GM18867 (cell line): ENCODE results near the gene LCE2D.
"Not testable (repeated sequence)": the region's sequence is repeated elsewhere in the genome, so short reads cannot be mapped to it uniquely, and the experiment has no call there.

Experiments
- ATAC-seq: cut with Tn5 transposase; IDR thresholded peaks from one replicate; pipeline ENCODE4 v1.9.1; 2021; ENCODE audit warnings: mild to moderate bottlenecking, moderate library complexity; ENCODE audit not compliant: unreplicated experiment

LCE2D gene, protein sequence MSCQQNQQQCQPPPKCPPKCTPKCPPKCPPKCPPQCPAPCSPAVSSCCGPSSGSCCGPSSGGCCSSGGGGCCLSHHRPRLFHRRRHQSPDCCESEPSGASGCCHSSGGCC

DNA sequence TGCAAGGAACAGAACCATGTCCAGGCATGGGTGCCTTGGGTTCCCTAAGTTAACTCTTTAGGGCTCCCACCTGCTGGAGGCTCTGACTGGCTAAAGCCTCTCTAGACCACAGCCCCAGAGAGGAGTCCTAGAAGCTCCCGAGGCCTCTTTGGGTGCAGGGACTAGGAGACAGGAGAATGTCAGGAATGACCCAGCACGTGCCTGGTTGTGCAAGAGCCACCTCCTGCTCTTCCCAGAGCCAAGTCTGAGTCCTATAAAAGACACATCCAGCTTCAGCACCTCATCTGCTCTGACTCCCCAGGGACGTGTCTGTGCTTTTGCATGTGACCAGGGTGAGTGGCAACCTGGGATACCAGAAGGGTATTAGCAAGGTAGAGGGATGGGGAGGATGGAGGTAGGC, at the start of gene LCE2D:
LCE2D (plus strand) TSS at position 283 of the 400 bp plus-strand sequence. CDS start 726 bp downstream, outside the sequence.
- ATAC-seq = no peak

DNA sequence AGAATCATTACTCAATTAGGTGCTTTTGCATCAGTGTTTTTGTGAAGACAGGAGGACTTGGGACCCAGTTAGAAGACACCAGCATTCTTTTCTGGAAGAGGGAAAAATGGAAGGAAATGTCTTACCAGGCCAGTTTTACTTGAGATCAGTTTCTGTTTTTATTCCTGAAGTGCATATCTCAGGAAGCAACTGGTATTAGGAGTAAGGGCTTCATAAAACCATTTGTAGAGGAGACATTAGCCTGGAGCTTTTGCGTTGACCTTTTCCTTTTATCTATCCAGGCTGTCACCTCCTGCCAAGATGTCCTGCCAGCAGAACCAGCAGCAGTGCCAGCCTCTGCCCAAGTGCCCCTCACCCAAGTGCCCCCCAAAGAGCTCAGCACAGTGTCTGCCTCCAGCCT, 49.7 kb upstream of the LCE2D start, which contains the start of gene LCE3B:
LCE3B (plus strand) TSS at position 301 of the 400 bp plus-strand sequence; CDS start at position 301, 0 bp downstream.
- no peak for ATAC-seq

DNA sequence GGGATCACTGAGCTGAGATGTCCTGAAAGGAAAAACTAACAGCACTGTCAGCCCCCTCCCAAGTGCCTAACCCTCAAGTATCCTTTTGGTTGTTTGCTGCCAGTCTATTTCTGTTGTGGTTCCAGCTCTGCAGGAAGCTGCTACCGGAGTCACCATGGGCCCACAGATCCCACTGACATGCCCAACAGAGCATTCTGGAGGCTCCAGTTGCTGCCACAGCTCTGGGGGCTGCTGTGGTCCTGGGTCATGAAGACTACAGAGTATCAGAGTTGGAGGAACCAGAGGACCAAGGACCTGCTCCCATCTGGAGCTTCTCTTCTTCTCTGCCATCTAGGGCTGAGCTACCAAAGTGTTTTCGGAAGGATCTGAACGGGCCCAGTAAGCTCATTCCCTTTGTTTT, 41.2 kb upstream of the LCE2D start:
- ATAC-seq = no peak

DNA sequence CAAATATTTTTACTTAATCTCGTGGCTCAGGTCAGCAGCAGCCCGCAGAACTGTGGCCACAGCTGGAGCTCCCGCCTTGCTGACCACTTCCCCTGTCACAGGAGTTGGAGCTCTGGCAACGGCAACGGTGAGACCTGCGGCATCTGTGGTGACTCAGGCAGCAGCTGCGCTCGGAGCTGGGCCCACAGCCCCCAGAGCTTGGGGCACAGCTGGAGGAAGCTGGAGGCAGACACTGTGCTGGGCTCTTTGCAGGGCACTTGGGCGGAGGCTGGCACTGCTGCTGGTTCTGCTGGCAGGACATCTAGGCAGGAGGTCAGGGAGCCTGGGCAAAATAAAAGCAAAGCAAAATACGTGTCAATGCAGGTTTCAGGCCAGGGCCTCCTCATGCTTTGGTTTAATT, 40.4 kb upstream of the LCE2D start, which contains the start of gene LCE3A:
LCE3A (minus strand) TSS at position 301 of the 400 bp plus-strand sequence; CDS start at position 301, 0 bp downstream.
- ATAC-seq = no peak

DNA sequence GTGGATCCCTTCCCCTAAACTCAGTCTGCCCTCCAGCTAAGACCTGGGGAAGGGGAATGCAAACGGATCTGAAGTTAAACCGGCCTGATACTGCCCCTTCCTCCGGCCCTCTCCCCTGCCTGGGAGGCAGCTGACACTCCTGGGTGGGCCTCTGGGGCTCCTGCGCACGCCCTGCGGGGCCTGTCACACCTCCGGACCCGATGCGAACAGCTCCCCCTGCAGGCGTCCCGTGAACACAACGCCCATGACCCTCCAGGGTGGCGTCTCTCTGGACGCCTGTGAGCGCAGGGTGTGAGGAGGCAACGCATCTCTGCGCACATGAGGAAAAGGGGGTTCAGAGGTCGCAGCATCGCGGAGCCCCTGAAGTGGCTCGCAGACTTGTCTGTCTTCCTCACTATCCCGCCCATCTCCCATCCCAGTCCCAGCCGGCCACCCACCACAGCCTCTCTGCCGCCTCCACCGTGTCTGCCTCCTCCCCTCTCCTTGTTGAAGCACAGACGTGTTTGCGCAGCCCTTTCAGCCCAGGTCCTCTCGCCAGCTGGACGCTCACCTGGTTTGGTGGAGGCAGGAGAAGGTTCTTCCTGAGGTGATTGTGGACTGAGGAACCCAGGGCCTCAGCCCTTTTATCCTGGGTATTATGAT, 39.9 kb upstream of the LCE2D start:
- no peak for ATAC-seq

DNA sequence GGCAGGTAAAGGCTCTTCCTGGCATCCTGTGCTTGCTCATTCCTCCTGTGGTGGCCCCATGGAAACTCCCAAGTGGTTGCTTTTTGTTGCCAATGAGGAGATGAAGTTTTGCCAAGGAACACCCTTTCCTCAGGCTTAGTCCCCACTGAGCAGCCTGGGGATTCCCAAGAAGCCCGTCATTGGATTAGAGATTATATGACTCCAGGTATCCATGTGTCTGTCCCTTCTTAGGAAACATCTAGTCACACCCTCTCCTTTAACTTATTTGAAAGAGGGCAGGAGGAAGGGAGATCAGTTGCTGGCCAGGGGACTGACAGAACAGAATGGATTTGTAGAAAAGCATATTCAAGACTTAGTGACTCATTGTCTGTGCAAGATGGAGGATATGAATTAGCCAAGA, 36.4 kb upstream of the LCE2D start:
- ATAC-seq = no peak

DNA sequence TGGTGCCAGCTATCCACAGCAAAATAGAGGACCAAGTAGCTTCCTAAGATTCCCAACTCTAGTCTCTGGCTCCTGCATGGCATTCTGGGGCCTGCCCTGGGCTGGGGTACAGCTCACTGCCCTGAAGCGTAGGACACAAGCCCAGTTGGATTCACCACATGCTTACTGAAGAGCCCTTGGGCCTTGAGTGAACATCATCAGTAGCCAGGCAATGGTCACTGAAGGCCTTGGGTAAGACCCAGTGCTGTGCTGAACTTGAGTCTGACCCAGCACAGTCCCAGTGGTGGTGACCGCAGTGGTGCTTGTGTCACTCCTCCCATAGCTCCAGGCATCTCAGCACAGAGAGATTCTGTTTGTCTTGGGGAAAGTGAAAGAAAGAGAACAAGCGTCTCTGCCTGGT, 32.6 kb upstream of the LCE2D start:
- no peak for ATAC-seq

DNA sequence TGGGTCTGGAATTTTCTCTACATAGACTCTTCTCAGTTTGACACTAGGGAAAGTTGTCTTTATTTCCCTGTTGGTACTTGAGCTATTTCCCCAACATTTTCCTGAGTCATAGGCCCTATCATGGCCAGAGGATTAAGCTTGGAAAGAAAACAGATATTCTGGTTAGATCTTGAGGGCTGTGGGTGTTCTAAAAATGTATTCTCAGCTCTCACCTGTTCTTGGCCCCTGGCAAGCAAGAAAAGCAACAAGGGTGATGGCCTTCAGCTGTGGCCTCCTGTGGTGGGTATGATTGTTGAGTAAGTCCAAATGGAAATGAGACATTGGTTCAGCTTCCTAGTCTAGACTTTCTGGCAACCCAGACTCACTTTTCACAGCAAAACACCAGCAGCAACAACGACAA, 22.8 kb upstream of the LCE2D start:
- ATAC-seq = no peak

DNA sequence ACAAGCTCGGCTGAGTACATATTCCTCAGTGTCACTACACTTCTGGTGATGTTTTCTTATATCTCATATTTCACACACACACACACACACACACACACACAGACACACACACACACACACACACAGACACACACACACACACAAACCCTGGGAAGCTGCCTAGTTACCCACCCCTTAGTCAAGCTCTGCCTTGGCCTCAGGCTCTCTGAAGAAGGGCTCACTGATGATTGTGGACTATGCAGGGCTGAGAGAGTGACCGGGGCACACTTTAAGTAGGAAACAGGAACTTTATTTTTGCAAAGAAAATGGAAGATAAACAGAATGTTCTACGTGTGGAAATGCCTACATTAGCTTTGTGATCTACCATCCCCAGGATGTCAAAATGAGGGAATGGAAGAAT, 19.2 kb upstream of the LCE2D start:
- ATAC-seq = no peak

DNA sequence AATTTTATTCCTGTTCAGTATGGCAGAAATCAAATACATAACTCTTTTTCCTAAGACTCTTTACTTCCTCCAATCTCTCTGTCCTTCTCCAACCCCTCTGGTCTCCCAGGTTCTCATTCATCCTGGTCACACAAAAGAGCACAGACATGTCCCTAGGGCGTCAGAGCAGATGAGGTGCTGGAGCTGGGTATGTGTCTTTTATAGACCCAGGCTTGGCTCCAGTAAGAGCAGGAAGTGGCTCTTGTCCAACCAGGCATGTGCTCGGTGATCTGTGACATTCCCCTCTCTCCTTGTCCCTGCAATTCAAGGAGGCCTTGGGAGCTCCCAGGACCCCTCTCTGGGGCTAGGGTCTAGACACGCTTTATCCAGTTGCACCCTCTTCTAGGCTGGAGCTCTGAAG, 18.0 kb upstream of the LCE2D start:
- ATAC-seq = no peak

DNA sequence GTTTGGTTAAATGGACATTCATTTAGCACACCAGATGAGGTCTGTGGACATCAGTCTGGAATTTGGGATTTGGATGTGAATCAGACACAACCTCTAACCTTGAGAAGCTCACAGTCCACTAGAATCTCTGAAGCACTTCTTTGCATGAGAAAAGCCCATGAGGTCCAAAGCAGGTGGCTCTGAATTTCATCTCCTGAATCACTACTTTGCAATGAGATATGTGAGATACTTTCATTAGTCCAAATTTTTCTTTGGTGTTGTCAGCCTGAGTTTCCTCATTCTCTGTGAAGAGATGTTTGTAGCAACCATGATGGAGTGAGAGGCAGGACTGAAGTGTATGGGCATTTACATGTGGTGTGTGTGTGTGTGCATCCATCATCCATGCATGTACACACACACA, 16.5 kb upstream of the LCE2D start:
- ATAC-seq = no peak

DNA sequence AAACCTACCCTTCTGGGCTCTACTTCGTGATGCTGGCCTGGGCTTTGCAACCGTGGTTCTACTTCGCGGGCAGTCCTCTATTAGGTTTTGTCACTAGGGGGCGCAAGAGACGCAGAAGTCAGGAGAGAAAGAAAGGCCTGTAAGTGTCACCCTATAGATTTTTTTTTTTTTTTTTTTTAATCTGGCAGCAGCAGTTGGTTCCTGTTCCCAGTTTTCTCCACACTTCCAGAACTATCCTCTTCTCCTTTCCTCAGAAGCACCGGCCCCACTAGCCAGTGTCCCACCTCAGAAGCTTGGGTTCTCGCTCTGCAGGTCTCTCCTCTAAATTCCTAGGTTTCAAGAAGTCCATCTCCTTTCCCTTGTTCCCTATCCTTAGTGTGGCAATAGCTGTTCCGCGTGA, 9.1 kb upstream of the LCE2D start:
- ATAC-seq = no peak

DNA sequence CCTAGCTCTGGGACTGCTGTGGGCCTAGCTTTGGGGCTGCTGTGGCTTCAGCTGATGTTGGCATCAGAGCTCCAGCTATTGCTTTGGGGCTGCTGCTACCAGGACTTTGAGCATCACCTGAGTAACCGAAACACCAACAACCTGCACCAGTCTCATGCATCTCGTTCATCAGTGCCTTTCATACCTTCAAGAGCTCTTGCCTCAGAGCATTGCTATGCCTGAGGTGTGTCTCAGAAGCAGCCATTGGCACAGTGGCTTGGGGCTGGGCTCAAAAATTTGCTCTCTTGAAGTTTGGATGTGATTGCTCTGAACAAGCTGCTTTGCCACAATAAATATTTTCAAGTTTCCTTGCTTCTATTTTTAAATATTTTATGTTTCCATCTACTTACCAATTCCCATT, 6.7 kb upstream of the LCE2D start:
- ATAC-seq = no peak

DNA sequence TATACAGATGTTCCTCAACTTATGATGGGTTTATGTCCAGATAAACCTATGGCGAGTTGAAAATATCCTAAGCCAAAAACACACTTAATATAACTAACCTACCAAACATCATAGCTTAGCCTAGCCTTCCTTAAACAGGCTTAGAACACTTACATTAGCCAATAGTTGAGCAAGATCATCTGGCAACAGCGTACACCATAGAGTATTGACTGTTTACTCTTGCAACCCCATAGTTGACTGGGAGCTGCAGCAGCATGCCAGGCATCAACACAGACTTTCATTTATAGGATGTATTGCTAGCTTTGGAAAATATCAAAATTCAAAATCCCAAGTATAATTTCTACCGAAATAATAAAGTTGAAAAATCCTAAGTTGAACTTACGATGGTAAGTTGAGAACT, 5.5 kb upstream of the LCE2D start:
- ATAC-seq = no peak

DNA sequence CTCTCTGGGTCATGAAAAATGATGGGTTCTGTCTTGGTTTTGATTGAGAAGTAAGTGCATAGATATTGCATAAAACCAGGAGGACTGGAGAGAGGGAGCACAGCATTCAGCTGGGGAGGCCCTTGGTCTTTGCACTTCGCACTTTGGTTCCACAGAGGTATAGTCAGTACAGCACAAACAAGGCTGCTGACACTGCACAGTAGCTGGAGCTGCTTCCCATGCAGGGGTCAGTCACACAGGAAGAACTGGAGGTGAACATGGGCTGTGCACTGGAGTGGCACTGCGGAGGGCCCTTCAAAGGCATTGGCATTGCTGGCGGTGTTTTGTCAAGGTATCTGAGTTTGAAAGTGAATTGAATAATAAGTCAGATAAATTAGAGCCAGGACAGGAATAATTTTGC, 4.5 kb upstream of the LCE2D start:
- no peak for ATAC-seq

DNA sequence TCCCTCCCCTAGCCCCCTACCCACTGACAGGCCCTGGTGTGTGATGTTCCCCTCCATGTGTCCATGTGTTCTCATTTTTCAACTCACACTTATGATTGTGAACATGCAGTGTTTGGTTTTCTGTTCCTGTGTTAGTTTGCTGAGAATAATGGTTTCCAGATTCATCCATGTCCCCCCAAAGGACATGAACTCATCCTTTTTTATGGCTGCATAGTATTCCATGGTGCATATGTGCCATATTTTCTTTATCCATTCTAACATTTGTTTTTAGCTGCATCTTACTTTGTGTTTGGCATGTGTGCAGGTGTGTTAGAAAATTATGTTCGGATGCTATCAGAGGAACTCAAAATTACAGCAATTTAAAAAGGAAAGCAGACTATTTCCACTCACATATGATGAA, 3.0 kb downstream of the LCE2D start:
- not testable (repeated sequence) for ATAC-seq

DNA sequence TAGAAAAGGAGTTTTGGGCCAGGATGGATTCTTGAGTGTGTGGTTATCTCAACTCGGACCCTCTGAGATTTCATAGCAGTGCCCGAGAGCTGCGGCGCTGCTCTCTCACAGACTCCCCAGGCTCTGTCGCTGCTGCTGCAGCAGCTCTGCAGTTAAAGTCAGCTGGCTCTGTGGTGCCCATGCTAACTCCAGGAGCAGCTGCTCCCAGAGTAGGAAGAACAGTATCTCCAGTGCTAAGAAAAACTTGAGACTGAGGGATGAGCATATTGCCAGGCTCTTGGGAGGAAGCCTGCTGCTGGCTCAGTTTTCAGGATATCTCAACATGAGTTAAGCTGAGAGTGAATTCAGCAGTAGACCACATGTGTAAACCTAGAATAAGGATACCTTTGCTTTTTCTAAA, 4.5 kb downstream of the LCE2D start:
- ATAC-seq = no peak

DNA sequence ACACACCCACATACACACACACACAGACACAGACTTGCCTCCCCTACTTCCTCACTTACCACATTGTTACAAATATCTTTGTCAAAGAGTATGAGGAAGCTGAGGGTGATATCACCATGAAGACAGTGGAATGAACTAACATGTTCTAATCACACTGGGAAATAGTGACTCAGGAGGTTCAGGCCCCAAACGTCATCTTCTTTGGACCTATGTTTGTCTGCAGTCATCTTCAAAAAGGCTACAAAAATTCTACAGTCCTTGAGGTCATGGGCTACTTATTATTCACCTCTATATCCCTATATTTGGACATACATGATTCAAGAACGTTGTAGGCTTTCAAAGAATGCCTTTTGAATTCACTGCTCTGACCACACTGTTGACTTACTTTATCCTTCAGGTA, 9.8 kb downstream of the LCE2D start:
- ATAC-seq = no peak

DNA sequence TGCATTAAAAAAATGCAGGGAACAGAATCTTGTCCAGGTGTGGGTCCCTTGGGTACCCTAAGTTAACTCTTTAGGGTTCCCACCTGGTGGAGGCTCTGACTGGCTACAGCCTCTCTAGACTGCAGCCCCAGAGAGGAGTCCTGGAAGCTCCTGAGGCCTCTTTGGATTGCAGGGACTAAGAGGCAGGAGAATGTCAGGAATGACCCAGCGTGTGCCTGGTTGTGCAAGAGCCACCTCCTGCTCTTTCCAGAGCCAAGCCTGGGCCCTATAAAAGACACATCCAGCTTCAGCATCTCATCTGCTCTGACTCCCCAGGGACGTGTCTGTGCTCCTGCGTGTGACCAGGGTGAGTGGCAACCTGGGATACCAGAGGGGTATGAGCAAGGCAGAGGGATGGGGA, 11.8 kb downstream of the LCE2D start, which contains the start of gene LCE2C:
LCE2C (plus strand) TSS at position 297 of the 400 bp plus-strand sequence. CDS start 737 bp downstream, outside the sequence.
- not testable (repeated sequence) for ATAC-seq

DNA sequence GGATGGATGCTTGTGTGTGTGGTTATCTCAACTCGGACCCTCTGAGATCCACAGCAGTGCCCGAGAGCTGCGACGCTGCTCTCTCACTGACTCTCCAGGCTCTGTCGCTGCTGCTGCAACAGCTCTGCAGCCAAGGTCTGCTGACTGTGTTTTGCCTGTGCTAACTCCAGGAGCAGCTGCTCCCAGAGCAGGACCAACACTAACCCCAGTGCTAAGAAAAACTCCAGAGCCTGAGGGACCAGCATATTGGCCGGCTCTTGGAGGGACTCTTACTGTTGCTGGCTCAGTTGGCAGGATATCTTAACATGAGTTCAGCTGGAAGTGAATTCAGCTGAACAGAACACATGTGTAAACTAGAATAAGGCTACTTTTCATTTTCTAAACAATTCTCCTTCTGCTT, 16.3 kb downstream of the LCE2D start:
- ATAC-seq = no peak

DNA sequence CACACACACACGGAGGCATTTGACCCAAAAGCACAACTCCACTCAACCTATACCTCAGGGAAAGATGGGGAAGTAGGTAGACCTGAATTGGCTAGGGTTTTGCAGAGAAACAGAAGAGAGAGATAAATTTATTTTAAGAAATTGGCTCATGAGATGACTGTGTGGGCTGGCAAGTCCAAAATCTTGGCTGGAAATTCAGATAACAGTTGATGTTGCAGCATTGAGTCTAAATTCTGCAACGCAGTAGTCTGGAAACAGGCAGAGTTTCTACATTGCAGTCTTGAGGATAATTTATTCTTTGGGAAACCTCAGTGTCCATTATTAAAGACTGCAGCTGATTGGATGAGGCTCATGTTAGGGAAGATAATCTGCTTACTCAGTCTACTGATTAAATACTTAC, 18.4 kb downstream of the LCE2D start:
- no peak for ATAC-seq

DNA sequence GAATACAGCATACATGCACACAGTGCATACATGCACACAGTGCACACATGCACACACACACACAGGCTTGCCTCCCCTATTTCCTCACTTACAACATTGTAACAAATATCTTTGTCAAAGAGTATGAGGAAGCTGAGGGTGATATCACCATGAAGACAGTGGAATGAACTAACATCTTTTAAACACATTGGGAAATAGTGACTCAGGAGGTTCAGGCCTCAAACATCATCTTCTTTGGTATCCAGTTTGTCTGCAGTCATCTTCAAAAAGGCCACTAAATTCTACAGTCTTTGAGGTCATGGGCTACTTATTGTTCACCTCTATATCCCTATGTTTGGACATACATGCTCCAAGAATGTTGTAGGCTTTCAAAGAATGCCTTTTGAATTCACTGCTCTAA, 20.7 kb downstream of the LCE2D start:
- no peak for ATAC-seq

DNA sequence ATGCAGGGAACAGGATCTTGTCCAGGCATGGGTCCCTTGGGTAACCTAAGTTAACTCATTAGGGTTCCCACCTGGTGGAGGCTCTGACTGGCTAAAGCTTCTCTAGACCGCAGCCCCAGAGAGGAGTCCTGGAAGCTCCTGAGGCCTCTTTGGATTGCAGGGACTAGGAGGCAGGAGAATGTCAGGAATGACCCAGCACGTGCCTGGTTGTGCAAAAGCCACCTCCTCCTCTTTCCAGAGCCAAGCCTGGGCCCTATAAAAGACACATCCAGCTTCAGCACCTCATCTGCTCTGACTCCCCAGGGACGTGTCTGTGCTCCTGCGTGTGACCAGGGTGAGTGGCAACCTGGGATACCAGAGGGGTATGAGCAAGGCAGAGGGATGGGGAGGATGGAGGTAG, 22.6 kb downstream of the LCE2D start, which contains the start of gene LCE2B:
LCE2B (plus strand) TSS at position 301 of the 400 bp plus-strand sequence. CDS start 721 bp downstream, outside the sequence.
- ATAC-seq = not testable (repeated sequence)
